Activated naive CD4-positive, alpha-beta T cell treated with anti-CD3 and anti-CD28 coated beads, Interleukin-2, amount 50 U/mL, for 16 hours (primary cell): ENCODE measurements around the gene SPANXA1.
"Not testable (repeated sequence)": the region's sequence is repeated elsewhere in the genome, so short reads cannot be mapped to it uniquely, and the experiment has no call there.

Source experiments
- DNase-seq: peaks from one replicate; pipeline ENCODE4 v3.0.0-alpha.2; 2020

SPANXA1 gene

GRCh38 chrX:141584638-141585037 lies at the start of gene SPANXA1:
Gene SPANXA1 (minus strand): TSS chrX:141584738. CDS start chrX:141584678, 60 bp downstream.
- not testable (repeated sequence) for DNase-seq

GRCh38 chrX:141632124-141632523 lies 47.6 kb upstream of the SPANXA1 start:
- no peak for DNase-seq

- DNase-seq: no peak
Measured at GRCh38 chrX:141619336-141619735, 34.8 kb upstream of the SPANXA1 start.

- DNase-seq: no peak
Measured at GRCh38 chrX:141609111-141609510, 24.6 kb upstream of the SPANXA1 start.

- not testable (repeated sequence) for DNase-seq
Measured at GRCh38 chrX:141589408-141589807, 4.9 kb upstream of the SPANXA1 start, which contains the start of gene SPANXA2. Gene SPANXA2 (plus strand): TSS chrX:141589708. CDS start chrX:141589768, 60 bp downstream.

GRCh38 chrX:141542551-141542950 lies 42.0 kb downstream of the SPANXA1 start:
- not testable (repeated sequence) for DNase-seq
